HG02938 (cell line): ENCODE results near the gene AP4E1.
"Not testable (repeated sequence)": the region's sequence is repeated elsewhere in the genome, so short reads cannot be mapped to it uniquely, and the experiment has no call there.

Experiments used
- ATAC-seq: cut with Tn5 transposase; IDR thresholded peaks from one replicate; pipeline ENCODE4 v1.9.1; 2021; ENCODE audit warnings: mild to moderate bottlenecking, moderate library complexity; ENCODE audit not compliant: unreplicated experiment

Gene AP4E1

GRCh38 chr15:50943638-50944037 lies 35.2 kb downstream of the AP4E1 start:
- no peak for ATAC-seq

DNA sequence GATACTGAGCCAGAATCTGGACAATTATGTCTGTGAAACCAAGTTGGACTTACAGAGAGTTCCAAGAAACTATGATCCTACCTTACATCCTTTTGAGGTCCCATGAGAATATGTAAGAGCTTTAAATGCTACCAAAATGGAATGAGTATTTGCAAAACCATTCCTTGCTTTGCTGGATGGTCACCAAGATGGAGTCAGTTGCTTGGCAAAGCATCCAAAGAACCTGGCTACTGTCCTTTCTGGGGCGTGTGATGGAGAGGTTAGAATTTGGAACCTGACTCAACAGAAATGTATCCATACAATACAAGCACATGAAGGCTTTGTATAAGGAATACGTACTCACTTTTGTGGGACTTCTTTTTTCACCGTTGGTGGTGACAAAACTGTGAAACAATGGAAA lies 36.2 kb downstream of the AP4E1 start:
- ATAC-seq: no peak

DNA sequence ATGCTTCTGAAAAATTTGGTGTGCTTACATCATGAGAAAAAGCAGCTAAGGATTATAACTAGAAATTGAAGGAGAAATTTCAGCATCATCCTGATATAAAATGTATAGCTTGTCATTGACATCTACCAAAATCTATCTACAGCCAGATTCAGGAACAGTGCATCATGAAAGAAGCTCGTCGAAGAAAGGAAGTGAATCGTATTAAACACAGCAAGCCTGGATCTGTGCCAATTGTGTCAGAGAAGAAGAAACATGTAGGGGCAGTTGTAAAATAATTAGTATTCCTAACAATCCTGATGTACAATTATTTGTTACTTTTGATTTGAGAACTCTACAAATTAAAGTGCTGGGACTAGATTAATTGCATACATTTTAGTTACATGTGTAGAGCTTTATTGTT lies 37.2 kb downstream of the AP4E1 start:
- ATAC-seq: no peak

GRCh38 chr15:50950745-50951144 lies 42.3 kb downstream of the AP4E1 start:
- not testable (repeated sequence) for ATAC-seq

DNA sequence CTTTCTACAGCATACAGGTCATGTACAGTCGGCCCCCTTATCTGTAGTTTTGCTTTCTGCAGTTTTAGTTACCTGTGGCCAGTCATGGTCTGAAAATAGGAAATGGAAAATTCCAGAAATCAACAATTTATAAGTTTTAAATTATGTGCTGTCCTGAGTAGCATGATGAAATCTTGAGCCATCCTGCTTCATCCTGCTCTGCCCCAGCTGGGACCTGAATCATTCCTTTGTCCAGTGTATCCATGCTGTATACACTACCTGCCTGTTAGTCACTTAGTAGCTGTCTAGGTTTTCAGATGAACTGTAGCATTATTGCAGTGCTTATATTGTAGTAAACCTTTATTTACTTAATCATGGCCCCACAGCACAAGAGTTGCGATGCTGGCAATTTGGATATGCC lies 44.8 kb downstream of the AP4E1 start:
- ATAC-seq: no peak

- ATAC-seq: not testable (repeated sequence)
These were observed 46.4 kb downstream of the AP4E1 start for GRCh38 chr15:50954837-50955236.

- no peak for ATAC-seq
These were observed 51.2 kb downstream of the AP4E1 start for GRCh38 chr15:50959717-50960116.

DNA sequence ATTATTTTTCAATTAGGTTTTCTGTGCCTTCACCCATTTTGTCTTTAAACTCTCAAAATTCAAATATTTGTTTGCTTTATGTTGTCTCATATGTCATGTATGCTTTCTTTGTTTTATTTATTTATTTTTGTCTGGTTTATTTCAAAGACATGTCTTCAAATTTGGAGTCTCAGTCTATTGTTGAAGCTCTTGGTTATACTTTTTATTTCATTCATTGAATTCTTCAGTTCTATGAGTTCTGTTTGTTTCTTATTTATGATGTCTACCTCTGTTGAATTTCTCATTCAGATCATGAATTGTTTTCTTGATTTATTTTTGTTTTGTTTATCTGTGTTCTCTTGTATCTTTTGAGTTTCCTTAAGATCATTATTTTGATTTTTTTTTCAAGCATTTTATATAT lies 55.6 kb downstream of the AP4E1 start:
- ATAC-seq: no peak

DNA sequence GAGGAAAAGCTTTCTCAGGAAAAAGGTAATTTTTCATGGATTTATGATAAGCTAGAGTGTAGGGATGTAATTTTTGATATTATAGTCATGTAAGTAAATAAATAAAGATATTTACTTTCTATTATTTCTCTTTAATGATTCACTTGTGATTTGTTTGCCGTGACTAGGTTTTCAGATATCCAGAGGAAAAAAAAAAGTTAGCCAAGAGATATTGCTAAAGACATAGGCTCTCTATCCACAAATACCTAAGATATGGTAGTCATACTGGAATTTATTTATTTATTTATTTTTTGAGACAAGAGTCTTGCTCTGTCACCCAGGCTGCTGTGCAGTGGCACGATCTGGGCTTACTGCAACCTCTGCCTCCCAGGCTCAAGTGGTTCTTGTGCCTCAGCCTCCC lies 59.9 kb downstream of the AP4E1 start:
- no peak for ATAC-seq

GRCh38 chr15:50970524-50970923 lies 62.0 kb downstream of the AP4E1 start:
- no peak for ATAC-seq

DNA sequence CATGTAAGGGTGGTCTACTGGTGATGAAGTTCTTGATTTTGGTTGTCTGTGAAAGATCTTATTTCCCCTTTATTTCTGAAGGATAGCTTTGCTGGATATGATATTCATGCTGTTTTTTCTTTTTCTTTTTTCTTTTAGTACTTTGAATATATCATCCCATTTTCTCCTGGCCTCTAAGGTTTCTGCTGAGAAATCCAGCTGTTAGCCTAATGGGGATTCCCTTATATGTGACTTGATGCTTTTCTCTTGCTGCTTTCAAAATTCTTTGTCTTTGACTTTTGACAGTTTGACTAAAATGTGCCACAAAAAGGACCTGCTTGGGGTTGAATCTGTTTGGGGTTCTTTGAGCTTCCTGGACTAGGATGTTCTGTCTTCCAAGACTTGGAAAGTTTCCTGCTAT lies 62.6 kb downstream of the AP4E1 start:
- ATAC-seq: no peak

- no peak for ATAC-seq
These were observed 63.1 kb downstream of the AP4E1 start for GRCh38 chr15:50971542-50971941.

GRCh38 chr15:50973605-50974004 lies 65.1 kb downstream of the AP4E1 start:
- ATAC-seq: no peak

GRCh38 chr15:50977162-50977561 lies 68.7 kb downstream of the AP4E1 start:
- no peak for ATAC-seq

GRCh38 chr15:50978580-50978979 lies 70.1 kb downstream of the AP4E1 start:
- ATAC-seq: no peak

- ATAC-seq: no peak
These were observed 70.6 kb downstream of the AP4E1 start for GRCh38 chr15:50979041-50979440.

DNA sequence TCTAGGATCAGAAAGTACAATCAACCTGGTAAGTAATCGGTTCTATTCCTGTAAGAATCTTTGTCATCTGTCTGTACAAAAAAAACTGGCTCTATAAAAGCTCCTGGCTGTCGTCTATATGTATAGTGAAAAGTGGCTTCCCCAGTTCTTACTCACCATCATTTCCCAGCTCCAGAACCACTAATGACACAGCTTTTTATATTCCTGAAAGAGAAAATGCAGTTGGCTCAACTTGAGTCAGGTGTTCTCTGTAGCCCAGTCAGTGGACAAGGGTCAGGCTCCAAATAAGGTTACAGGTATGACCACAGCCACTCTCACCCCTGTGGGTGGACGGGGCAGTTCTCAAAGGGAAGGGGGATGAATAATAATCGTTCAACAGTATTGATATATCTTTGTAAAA lies 85.1 kb downstream of the AP4E1 start:
- ATAC-seq: no peak

DNA sequence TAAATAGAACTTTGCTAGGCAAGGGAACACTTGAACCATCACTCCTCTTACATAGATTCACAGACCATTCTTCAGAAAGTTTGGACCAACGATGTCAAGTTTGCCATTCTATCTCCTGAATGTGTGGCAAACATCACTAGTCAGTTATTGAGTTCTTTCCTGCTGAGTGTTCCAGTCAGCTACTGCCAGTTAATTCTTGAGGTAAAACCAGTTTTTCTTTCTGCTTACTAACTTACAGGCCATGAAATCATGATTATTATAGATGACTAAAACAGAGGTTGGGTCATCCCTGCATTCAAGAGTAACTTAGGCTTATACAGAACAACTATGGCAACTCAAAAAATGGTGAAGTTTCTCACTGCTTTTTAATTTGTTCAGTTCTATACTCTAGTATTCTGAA lies 88.2 kb downstream of the AP4E1 start:
- no peak for ATAC-seq

- no peak for ATAC-seq
These were observed 89.0 kb downstream of the AP4E1 start for GRCh38 chr15:50997371-50998051.

DNA sequence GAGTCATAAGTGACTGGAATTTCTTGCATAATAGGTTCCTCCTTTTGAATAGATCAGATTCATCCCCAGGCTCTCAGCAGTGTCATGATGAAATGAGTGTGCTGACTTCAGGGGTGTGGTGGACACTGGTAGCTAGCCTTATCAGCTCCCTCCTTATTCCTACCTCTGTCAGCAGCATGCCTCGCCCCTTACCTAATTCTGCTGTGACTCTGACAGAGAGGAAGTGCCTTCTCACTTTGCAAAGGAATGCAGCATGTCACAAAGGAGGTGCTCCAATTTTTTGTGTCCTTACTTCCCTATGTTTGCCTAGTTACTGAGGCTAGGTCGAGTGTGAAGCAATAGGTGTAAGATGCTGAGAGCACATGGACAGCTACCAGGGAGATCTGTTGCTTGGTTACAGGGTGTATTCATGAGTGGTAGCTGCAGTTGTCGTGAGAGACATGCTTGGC lies 95.6 kb downstream of the AP4E1 start:
- no peak for ATAC-seq

DNA sequence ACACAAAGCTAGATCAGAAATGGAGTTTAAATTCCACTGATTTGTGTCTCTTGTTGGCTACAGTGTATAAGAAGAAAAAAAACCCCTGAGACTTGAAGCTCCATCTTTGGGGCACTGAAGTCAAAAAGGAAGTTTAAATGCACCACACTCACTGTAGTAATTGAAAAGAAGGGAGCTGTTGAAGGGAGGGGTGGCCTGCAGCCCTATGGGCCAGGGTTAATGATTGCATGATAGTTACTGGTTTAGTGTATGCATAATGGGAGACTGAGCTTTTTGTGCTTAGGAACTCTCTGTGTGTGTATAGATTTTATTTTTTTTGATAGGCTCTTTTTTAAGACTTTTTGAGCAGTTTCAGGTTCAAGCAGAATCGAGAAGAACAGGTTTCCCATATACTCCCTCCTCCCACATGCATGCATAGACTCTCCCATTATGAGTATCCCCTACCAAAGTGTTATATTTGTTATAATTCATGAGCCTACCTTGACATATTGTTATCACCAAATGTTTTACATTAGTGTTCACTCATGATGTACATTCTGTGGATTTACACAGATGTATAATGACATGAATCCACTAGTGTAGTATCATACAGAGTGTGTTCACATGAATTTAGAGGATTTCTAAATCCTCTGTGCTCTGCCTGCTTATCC lies 98.0 kb downstream of the AP4E1 start:
- ATAC-seq: no peak

- no peak for ATAC-seq
These were observed 98.7 kb downstream of the AP4E1 start for GRCh38 chr15:51007131-51007666.
